AG10803 (cell line): ENCODE data around the gene AP1G2.
A peak's percentile ranks its signal among the peaks of the same experiment; 100 is the strongest.

Experiments
- DNase-seq: peaks from one replicate; pipeline ENCODE4 v3.0.0; 2010; ENCODE audit warnings: low read depth
- H3K4me3 ChIP-seq: 2 replicates; pipeline ENCODE4 v1.5.1; 2011; ENCODE audit warnings: mild to moderate bottlenecking, low read length, control low read depth
- TF ChIP-seq, protein P1 (sequence below): conservative IDR thresholded peaks from 2 replicates; pipeline ENCODE4 v1.5.1; 2011; ENCODE audit warnings: mild to moderate bottlenecking, low read length, control low read depth, inconsistent platforms

The AP1G2 gene

DNA sequence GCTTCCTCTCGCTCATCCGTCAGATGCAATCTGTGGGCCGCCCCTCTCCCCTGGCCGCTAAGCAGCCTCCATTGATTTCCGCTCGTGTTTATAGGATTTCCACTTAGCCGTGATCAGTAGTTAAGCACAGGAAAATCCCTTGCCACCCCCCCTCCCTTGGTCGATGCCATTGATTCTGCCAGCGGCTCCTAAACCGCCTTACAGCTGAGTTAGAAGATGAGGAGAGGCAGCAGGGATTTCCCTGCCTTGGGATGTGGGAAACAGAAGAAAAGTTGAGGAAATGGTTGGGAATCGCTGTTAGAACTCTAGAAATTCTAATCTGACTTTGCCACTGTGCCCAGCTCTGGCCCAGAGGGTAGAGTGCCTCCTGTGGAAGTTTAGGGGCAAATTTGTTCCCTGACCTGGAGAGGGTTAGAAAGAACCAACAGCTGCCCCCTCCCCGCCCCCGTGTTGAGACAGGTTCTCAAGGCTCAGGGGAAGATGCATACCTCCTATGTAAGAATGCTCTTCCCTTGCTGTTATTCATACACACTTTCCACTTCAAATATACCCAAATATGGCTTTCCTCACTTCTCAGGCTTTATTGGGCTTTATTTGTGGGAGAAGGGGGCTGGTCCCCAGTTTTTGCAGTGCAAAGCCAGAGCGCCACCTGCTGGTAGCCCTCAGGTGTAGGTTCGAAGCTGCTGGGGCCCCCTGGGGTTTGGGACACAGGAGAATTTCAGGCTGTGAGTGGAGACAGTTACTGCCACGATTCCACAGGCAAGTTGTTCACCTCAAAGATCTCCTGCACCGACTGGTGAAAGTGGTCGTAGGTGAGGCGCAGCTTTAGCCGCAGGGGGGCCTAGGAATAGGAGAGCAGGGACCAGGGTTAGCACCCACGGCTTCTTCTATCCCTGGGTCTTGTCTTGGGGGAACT lies 8.3 kb downstream of the AP1G2 start:
- TF ChIP-seq, protein P1, sequence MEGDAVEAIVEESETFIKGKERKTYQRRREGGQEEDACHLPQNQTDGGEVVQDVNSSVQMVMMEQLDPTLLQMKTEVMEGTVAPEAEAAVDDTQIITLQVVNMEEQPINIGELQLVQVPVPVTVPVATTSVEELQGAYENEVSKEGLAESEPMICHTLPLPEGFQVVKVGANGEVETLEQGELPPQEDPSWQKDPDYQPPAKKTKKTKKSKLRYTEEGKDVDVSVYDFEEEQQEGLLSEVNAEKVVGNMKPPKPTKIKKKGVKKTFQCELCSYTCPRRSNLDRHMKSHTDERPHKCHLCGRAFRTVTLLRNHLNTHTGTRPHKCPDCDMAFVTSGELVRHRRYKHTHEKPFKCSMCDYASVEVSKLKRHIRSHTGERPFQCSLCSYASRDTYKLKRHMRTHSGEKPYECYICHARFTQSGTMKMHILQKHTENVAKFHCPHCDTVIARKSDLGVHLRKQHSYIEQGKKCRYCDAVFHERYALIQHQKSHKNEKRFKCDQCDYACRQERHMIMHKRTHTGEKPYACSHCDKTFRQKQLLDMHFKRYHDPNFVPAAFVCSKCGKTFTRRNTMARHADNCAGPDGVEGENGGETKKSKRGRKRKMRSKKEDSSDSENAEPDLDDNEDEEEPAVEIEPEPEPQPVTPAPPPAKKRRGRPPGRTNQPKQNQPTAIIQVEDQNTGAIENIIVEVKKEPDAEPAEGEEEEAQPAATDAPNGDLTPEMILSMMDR: peak; percentile 88
- DNase-seq: peak; percentile 56
- no peak overlapping the region for H3K4me3 ChIP-seq

DNA sequence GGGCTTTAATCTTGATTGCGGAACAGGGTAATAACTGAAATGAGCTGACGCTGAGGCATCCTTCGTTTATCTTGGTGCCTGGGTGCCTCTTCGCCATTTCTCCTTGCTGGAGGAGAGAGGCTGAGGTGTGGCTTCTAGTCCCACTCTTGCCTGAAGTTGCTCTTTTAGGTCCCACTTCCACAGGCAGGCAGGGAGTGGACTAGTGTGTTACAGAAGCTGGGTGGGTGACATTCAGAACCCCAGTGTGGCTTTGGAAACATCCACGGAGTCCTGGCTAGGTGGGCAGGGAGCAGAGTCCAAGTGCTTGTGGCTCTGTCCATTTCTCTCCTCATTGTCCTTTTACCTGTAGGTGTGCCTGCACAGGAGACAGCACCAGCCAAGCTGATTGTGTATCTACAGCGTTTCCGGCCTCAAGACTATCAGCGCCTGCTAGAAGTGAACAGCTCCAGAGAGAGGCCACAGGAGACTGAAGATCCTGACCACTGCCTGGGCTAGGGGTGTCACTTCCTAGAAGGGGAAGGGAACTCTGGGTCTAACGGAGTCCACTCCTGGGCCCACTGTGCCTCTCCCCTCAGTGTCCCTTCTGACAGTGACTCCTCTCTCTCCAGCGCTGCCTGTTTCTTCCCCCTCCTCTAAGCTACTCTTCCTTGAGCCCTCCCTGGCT lies 9.1 kb downstream of the AP1G2 start:
- DNase-seq: no peak
- H3K4me3 ChIP-seq: no peak overlapping the region
- TF ChIP-seq, protein P1: no peak

DNA sequence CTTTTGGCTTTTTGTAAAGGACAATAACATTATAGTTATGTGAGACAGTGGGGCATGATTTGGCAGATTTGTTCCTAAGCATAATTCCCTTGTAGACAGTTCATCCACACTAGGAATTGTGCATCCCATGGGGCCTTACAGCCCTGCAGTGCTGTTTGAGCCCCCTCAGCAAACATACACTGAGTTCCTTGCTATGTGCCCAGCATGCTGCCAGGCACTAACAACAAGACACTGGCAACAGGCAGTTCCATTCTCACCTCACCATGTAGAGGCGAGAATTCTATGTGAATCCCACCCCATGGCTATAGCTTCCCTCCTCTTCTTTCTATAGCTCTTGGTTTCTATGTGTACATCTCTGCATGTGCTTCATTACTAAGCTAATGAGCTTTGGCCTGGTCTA lies 9.6 kb downstream of the AP1G2 start:
- TF ChIP-seq, protein P1: no peak
- DNase-seq: no peak
- no peak overlapping the region for H3K4me3 ChIP-seq

GRCh38 chr14:23557521-23557920 lies 10.1 kb downstream of the AP1G2 start:
- H3K4me3 ChIP-seq: no peak overlapping the region
- TF ChIP-seq, protein P1: no peak
- no peak for DNase-seq

DNA sequence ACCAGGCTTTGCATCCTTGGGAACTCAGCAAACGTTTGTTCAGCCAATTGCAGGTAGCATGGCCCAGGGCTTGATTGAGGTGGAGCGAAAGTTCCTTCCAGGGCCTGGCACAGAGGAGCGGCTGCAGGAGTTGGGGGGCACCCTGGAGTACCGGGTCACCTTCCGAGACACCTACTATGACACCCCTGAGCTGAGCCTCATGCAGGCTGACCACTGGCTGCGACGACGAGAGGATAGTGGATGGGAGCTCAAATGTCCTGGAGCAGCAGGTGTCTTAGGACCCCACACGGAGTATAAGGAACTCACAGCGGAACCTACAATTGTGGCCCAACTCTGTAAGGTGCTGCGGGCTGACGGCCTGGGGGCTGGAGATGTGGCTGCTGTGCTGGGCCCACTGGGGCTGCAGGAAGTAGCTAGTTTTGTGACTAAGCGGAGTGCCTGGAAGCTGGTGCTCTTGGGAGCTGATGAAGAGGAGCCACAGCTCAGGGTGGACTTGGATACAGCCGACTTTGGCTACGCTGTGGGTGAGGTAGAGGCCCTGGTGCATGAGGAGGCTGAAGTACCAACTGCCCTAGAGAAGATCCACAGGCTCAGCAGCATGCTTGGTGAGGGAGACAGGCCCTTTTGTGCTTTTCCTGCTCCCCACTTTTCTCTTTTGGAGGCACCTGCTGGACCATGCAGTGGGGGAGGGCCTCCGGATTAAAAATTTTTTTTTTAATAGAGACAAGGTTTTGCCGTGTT lies 10.7 kb downstream of the AP1G2 start:
- TF ChIP-seq, protein P1: no peak
- no peak for DNase-seq
- peak overlapping the region; percentile 95 for H3K4me3 ChIP-seq

DNA sequence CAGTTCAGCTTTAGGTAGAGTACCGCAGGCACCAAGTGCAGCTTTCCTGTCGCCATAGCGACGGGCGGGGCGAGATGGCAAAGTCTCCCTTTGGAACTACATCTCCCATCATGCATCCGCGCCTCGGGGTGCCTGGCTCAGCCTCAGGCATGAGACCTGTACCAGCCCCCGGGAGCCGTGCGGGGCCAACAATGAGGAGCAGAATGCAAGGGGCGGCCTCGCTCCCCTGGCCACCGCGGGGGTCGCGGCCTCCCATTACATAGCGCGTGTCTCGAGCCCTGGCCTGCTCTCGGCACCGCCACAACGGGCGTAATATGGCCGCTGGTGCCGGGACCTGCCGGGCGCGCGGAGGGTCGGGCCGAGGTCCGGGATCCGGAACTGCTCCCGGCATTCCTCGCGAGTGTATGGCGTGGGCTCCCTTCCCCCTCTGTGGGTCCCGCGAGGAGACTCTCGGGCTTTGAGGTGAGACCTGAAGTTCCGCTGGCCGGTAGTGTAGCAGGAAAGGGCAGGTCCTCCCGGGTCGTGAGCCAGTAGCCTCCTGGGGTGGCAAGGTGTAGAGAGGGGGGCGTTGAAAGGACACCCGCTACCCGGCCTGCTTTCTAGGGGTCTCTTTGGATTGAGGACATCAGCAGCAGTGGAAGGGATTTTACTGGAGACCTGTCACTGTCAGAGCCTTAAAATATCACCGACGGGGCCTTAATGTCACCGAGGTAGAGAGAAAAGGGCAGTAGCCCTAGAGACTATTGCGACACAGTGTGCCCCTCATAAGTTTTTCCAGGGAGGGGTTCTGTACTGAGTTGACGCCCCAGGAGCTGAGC lies 11.5 kb downstream of the AP1G2 start, which contains the start of gene THTPA:
THTPA (plus strand) TSS at position 390 of the 818 bp plus-strand sequence. CDS start 487 bp downstream, outside the sequence.
- TF ChIP-seq, protein P1: no peak
- peak within 1 kb of the TSS; percentile 95 for H3K4me3 ChIP-seq
- DNase-seq: peak; percentile 84
